GM20000 (cell line): ENCODE data around the gene LARGE1.
"Not testable (repeated sequence)": the region's sequence is repeated elsewhere in the genome, so short reads cannot be mapped to it uniquely, and the experiment has no call there.

ENCODE experiments used
- DNase-seq: peaks from one replicate; pipeline ENCODE4 v3.0.0; 2012; ENCODE audit warnings: low spot score
- TF ChIP-seq, protein P1 (sequence below): IDR thresholded peaks from 2 replicates; pipeline ENCODE4 v1.5.1; 2012; ENCODE audit warnings: mild to moderate bottlenecking, control low read depth; ENCODE audit errors: extremely low read depth, missing control alignments

The LARGE1 gene

GRCh38 chr22:33380789-33381530 is 539.3 kb downstream of the LARGE1 start:
- no peak for DNase-seq
- TF ChIP-seq, protein P1, sequence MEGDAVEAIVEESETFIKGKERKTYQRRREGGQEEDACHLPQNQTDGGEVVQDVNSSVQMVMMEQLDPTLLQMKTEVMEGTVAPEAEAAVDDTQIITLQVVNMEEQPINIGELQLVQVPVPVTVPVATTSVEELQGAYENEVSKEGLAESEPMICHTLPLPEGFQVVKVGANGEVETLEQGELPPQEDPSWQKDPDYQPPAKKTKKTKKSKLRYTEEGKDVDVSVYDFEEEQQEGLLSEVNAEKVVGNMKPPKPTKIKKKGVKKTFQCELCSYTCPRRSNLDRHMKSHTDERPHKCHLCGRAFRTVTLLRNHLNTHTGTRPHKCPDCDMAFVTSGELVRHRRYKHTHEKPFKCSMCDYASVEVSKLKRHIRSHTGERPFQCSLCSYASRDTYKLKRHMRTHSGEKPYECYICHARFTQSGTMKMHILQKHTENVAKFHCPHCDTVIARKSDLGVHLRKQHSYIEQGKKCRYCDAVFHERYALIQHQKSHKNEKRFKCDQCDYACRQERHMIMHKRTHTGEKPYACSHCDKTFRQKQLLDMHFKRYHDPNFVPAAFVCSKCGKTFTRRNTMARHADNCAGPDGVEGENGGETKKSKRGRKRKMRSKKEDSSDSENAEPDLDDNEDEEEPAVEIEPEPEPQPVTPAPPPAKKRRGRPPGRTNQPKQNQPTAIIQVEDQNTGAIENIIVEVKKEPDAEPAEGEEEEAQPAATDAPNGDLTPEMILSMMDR, result no peak

GRCh38 chr22:33379836-33380235 is 540.4 kb downstream of the LARGE1 start:
- TF ChIP-seq, protein P1, result no peak
- no peak for DNase-seq

DNA sequence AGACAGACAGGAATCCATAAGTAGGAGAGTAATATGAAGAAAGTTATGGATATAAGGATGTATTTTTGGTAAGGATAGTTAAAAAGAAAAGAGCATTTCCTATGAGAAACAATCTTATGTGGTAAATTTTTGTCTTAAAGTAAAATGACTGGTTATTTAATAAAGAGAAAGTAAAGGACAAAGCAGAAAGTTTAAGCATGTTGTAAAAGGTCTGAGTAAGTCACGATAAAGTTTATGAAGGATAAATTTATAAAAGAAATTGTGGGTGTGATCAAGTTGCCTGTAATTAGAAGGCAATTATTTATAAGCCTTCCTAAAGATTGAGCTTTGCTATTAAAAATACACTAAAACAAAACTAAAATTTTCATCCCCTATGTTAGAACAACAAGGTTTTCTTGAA is 547.4 kb downstream of the LARGE1 start:
- no peak for DNase-seq
- TF ChIP-seq, protein P1, result no peak

GRCh38 chr22:33363256-33363655 is 557.0 kb downstream of the LARGE1 start:
- DNase-seq, result not testable (repeated sequence)

- TF ChIP-seq, protein P1, result no peak
- DNase-seq, result no peak
Measured at GRCh38 chr22:33362702-33363101, 557.6 kb downstream of the LARGE1 start.

DNA sequence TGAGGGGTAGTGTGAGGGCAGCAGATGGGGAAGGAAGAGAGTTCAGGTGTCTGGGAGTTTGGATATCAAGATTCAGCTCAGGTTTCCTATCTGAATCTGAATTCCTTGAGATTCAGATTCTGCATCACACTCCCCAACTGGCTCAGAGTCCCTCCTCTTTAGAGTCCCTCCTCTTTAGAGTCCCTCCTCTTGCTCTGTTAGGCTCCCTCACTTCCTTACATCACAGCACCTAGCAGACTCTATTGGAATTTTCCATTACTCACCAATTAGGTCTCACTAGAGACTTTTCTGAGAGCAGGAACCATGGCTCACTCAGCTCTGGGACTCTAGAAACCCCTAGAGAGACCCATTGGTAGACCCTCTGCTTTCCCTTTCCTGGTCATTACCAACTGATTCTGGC is 558.7 kb downstream of the LARGE1 start:
- TF ChIP-seq, protein P1, result no peak
- DNase-seq, result no peak

GRCh38 chr22:33357981-33358399 is 562.3 kb downstream of the LARGE1 start:
- TF ChIP-seq, protein P1, result no peak

DNA sequence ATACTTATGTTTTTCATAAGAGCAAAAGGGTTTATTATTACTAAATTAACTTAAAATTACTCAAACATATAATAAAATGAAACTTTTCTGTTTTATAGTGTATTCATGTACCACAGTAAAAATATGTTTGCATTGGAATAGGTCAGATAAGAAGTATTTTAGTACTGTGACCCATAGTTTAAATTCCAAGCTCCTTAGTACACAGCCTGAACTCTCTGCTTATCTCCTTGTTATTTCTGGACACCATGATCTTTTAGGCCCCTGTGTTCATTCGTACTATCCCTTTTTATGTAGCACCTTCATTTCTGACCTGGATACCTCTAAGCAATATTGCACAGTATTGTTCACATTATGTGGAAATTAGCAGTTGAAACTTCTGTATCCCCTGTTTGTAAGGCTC is 565.3 kb downstream of the LARGE1 start:
- DNase-seq, result no peak
- TF ChIP-seq, protein P1, result no peak

More at GRCh38 chr22:33357981-33358399, 562.3 kb downstream of the LARGE1 start:
- DNase-seq, result no peak
